GM21723 (cell line): Measurements from ENCODE around the gene ASF1B.
"Not testable (repeated sequence)": the region's sequence is repeated elsewhere in the genome, so short reads cannot be mapped to it uniquely, and the experiment has no call there.

ENCODE experiments used
- ATAC-seq: cut with Tn5 transposase; IDR thresholded peaks from one replicate; pipeline ENCODE4 v1.9.1; 2021; ENCODE audit warnings: mild to moderate bottlenecking, moderate library complexity; ENCODE audit not compliant: unreplicated experiment

Gene ASF1B

GRCh38 chr19:14136509-14137281 lies at the start of gene ASF1B:
Gene ASF1B (minus strand): TSS chr19:14136589. CDS start chr19:14136456, 133 bp downstream.
- ATAC-seq = peak; percentile 82

- ATAC-seq = not testable (repeated sequence)
Observed at GRCh38 chr19:14185691-14186090, 49.3 kb upstream of the ASF1B start.

- ATAC-seq = no peak
Observed at GRCh38 chr19:14185158-14185557, 48.8 kb upstream of the ASF1B start.

- no peak for ATAC-seq
Observed at GRCh38 chr19:14183741-14184350, 47.5 kb upstream of the ASF1B start.

- no peak for ATAC-seq
Observed at GRCh38 chr19:14182476-14182875, 46.1 kb upstream of the ASF1B start.

- no peak for ATAC-seq
Observed at GRCh38 chr19:14181906-14182305, 45.5 kb upstream of the ASF1B start.

GRCh38 chr19:14181199-14181598 lies 44.8 kb upstream of the ASF1B start:
- not testable (repeated sequence) for ATAC-seq

GRCh38 chr19:14177496-14178074 lies 41.2 kb upstream of the ASF1B start:
- ATAC-seq = no peak

- ATAC-seq = no peak
Observed at GRCh38 chr19:14175351-14175792, 39.0 kb upstream of the ASF1B start.

GRCh38 chr19:14174883-14175282 lies 38.5 kb upstream of the ASF1B start:
- no peak for ATAC-seq

- ATAC-seq = no peak
Observed at GRCh38 chr19:14168993-14169392, 32.6 kb upstream of the ASF1B start.

- no peak for ATAC-seq
Observed at GRCh38 chr19:14168259-14168972, 32.0 kb upstream of the ASF1B start.

- no peak for ATAC-seq
Observed at GRCh38 chr19:14167576-14168138, 31.3 kb upstream of the ASF1B start.

- no peak for ATAC-seq
Observed at GRCh38 chr19:14166999-14167575, 30.7 kb upstream of the ASF1B start.

- ATAC-seq = no peak
Observed at GRCh38 chr19:14165990-14166830, 29.8 kb upstream of the ASF1B start.

- no peak for ATAC-seq
Observed at GRCh38 chr19:14164724-14165493, 28.5 kb upstream of the ASF1B start.

GRCh38 chr19:14164082-14164481 lies 27.7 kb upstream of the ASF1B start:
- no peak for ATAC-seq

GRCh38 chr19:14162871-14163297 lies 26.5 kb upstream of the ASF1B start:
- no peak for ATAC-seq

- ATAC-seq = no peak
Observed at GRCh38 chr19:14161305-14161704, 24.9 kb upstream of the ASF1B start.
